NCI-H345 treated with DMSO at 0.1 percent for 48 hours (cell line): ENCODE results near the gene OR11L1.

Experiments
- DNase-seq: peaks from one replicate; lab custom pipeline; 2025; ENCODE audit not compliant: unreplicated experiment; lab: John Stamatoyannopoulos, UW

The OR11L1 gene, protein sequence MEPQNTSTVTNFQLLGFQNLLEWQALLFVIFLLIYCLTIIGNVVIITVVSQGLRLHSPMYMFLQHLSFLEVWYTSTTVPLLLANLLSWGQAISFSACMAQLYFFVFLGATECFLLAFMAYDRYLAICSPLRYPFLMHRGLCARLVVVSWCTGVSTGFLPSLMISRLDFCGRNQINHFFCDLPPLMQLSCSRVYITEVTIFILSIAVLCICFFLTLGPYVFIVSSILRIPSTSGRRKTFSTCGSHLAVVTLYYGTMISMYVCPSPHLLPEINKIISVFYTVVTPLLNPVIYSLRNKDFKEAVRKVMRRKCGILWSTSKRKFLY

DNA sequence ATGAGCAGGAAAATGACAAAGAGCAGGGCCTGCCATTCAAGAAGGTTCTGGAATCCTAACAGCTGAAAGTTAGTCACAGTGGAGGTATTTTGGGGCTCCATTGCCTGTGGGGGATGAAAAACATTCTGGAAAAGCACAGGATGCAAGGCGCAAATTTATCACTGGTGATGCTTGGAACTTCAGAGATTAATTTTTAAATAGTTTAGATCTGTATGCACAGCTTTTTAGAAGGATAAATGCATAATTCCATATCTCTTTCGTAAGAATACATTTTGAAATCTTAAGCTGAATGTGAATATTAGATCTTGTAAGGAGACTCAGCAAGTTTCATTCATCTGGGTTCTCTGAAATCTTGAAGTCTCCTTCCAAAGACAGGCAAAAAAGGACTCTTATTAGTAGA lies at the start of gene OR11L1:
OR11L1 (minus strand) TSS at position 101 of the 400 bp plus-strand sequence; CDS start at position 101, 0 bp downstream.
- DNase-seq = no peak

DNA sequence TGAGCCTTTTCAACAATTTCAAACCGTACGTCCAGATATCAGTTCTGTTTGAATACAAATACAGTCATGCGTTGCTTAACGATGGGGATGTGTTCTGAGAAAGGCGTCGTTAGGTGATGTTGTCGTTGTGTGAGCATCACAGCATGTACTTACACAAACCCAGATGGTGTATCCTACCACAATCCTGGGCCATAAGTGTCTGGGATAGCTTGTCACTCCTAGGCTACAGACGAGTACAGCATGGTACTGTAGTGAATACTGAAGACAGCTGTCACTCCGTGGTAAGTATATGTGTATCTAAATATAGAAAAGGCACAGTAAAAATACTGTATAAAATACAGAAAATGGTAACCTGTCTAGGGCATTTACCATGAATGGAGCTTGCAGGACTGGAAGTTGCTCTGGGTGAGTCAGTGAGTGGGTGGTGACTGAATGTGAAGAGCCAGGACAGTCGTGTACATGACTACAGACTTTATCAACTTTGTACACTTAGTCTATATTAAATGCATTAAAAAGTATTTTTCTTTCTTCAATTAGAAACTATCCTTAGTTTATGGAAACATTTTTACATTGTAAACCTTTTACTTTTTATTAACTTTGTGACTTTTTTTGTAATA lies 43.2 kb upstream of the OR11L1 start:
- DNase-seq = no peak

DNA sequence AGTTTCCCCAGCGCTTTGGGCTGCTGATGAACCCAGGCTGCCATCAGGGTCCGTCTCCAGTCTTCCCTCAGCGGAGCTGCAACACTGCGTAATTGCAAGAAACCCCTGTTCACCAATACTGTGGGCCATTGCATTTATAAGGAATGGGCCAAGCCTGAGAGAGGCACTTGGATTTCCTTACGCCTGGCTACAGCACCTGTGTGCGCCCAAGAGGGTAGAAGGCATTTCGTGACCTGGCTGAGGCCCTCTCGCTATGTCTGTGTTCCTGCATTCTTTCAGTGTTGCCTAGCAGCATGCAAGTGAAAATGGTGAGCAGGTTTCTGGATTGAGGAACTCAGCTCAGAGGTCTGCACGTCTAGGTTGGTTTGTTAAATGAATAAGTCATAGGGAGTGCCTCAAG lies 41.6 kb upstream of the OR11L1 start:
- no peak for DNase-seq

DNA sequence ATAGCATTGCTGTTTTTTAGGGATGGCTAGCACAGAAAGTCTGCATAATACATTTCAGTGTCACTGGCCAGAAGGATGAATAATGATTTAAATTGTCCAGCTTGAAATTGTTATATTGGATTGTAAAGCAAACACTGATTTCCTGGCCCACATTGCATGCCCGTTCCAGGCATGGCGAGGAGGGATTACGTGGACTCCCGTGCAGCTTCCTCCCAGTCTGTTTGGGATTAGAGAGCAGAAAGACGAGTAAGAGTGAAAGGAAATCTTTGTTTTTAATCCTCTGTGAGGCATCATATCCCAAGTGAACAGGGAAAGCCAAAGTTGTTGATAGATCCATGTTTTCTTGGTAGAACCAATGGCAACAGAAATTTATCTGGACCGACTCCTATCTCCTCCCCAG lies 23.7 kb upstream of the OR11L1 start:
- no peak for DNase-seq

DNA sequence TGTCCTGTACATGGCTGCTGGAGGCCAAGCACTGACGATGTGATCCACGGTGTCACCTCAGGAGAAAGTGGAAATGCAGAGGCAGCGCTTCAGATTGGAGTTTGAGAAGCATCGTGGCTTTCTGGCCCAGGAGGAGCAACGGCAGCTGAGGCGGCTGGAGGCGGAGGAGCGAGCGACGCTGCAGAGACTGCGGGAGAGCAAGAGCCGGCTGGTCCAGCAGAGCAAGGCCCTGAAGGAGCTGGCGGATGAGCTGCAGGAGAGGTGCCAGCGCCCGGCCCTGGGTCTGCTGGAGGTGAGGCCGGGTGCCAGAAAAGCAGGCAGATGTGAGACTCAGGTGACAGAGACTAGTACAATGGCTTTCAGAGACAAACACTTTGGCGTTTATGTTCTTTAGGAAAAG lies 22.9 kb upstream of the OR11L1 start:
- DNase-seq = no peak

DNA sequence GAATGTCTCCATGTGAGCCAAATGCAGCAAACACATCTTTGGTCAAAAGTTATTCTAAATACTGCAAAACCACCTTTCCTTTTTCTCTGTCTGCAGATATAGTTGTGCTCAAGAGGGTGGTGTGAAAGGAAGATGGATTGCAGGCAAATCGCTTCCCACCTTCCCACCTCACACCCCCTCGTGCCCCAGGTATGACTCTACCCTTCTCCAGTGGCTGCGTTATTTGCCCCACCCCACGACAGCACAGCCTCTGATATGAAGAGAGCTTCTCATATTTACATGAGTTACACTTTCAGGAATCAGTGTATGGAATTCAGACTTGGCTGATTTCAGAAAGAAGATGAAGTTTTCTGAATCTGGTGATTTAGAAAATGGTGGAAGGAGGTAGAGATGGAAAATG lies 21.1 kb upstream of the OR11L1 start:
- DNase-seq = no peak

DNA sequence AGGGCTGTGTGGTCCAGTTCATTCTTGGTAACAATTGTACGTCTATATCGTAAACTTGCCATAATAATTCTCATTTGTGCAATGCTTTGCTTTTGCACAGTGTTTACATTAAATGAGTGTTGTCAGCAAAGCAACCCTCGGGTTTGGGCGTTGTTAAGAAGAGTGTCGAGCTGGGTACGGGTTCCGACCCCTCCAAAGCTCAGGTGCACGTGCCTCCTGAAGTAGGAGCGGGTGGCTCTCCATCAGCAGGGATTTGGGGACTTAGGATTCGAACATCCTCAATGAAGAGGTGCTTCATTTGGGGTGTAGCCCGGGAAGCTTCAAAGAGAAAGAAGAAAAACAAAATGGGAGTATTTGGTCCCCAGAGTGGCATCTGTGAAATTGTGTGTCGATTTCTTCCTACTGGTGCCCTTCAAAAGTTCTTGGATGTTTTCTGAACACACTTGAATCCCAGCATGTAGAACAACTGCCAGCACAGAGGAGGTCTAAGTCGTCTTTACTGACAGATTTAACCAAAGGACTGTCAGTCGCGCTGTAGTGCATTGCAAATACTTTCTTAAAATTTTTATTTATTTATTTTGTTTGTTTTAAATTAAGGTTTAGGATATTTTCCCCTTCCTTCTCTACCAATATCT lies 16.4 kb upstream of the OR11L1 start:
- DNase-seq = no peak

DNA sequence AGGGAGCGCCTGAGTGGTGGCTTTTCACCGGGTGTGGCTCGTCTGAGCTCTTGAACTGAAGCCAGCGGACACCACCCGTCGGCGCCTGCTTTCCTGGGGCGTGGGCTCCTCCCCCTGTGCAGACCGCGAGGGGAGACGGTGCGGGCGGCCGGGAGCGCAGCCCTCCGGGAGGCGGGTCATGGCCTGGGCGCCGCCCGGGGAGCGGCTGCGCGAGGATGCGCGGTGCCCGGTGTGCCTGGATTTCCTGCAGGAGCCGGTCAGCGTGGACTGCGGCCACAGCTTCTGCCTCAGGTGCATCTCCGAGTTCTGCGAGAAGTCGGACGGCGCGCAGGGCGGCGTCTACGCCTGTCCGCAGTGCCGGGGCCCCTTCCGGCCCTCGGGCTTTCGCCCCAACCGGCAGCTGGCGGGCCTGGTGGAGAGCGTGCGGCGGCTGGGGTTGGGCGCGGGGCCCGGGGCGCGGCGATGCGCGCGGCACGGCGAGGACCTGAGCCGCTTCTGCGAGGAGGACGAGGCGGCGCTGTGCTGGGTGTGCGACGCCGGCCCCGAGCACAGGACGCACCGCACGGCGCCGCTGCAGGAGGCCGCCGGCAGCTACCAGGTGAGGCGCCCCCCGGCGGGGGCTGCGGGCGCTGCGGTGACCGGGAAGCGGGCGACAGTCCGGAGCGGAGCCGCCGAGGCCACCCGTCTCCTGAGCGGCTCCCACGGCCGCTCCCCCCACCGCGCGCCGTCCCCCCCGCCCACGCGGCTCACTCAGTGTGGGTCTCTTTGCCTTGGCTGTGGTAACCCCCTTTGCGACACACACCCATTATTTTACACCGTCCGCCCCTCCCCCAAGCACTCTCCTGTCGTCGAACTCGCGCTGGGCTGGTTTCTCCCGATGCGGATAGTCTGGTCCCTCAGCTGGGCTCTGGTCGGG lies 15.6 kb upstream of the OR11L1 start, which contains the start of gene TRIM58:
TRIM58 (plus strand) TSS at position 119 of the 916 bp plus-strand sequence; CDS start at position 179, 60 bp downstream.
- DNase-seq = no peak

DNA sequence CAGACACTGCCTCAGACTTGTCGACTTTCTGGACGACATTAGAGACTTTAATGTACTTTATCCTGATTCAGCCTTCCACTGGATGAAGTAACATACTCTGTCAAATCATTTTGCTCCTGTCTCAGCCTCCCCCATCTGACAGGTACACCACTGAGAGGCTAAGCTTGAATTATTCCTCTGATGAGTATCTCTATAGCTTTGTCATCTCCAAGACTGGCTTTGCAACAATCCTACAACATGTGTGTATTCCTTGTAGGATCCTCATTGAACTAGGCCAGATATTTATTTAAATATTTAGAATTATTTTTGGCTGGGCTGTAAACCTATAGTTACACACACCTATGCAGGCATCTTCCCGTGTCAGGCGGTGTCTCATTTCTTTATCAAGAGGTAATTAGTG lies 14.2 kb upstream of the OR11L1 start:
- DNase-seq = no peak

DNA sequence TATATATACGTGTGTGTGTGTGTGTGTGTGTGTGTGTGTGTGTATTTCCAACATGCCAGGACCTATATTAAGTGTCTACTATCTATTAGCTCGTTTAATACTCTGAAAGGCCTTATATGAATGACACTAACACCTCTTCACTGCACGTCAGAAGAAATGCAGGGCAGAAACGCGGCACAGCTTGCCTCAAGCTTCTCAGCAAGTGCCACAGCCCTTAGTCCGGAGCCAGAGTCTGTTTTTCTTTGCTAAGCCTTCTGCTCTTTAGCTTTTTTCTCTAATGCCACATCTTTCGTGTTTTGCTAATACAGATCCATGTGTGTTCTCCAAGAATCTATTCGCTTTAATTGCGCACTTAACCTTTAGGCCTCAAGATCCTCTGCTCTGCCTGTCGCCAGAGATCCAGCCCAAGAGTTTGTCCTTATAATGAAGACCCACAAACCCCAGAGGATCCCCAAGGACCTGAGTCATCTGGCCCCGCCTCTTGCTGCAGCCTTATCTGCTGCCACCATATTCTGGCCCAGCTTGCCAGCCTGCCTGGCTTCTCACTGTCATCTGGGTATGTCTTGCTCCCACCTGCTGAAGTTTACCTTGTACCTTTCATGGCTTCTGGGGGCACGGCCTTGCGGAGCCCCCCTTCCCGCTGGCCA lies 13.3 kb upstream of the OR11L1 start:
- DNase-seq = no peak

DNA sequence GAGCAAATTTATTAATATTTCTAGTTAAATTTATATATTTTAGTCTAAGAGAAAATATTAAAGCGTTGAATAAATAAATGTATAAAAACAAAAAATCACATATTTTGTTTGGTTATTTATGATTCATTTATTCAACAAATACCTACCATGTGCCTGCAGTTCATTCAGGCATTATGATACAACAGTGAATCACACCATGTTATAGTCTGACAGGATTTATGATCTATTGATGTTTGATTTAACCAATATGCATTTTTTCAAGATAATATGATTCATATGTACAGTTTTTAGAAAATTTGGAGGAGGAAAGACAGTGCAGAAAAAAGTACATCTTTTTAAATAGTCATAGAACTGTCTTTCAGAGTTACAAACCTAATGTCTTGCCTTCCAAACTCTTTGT lies 7.9 kb upstream of the OR11L1 start:
- no peak for DNase-seq

DNA sequence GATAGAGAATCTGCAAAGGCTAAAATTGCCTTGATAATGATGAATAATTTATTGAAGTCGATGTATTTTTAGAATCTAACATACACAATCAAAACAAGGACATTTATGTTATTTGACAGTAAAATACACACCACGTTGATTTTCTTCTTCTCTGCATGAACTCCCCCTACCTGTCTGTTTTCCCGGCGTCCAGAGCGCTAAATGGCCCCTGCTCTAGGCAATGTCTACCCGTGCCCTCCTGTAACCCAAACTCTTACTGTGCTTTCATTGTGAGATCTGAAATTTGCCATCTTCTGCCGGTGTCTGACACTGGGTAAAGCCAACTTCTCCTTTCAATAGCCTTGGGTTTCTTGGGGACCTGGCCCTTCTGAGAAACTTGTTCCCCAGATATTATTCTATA lies 6.7 kb upstream of the OR11L1 start:
- no peak for DNase-seq

DNA sequence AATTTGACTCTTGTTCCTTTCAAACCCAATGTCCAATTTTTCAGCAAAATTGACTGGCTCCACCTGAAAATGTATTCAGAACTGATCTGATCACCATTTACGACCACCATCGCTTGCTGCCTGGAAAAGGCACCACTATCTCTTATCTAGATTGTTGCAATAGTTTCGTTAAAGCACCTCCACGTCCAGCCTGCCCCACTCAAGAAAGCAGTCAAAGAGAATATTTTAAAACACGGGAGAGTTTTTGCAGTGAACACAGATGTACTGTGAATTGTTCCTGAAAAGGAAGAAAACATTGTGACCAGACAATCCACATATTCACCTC lies 4.0 kb upstream of the OR11L1 start:
- DNase-seq = no peak

DNA sequence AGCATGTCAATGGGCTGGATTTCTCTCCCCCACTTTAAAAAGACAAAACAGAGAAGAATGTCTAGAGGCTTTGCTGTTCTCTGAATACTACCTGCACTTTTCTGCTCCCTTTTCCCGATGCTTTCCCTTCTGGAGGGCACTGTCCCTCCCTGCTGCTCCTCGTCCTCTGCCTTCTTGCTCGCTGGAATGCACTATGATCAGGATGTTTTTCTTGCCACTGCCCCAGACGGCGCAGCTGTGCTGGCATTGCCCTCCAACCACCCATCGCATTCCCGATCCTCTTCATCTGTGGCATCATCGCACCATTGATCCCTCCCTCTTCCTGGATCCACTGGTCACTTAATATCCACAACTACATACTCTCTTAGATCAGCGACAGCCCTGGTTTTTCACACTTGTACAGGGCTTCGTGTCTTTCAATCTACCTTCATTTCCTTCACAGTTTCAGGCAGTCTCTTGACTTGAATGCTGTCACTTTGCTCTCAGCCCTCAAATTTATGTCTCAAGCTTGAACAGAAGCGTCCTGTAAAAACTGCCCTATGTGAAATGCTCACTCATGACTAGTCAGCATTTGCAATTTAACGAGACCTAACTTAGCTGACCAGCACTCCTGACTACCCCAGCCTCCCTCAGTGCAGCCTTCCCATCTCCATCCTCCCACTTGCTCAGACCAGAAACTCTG lies 3.5 kb upstream of the OR11L1 start:
- no peak for DNase-seq

DNA sequence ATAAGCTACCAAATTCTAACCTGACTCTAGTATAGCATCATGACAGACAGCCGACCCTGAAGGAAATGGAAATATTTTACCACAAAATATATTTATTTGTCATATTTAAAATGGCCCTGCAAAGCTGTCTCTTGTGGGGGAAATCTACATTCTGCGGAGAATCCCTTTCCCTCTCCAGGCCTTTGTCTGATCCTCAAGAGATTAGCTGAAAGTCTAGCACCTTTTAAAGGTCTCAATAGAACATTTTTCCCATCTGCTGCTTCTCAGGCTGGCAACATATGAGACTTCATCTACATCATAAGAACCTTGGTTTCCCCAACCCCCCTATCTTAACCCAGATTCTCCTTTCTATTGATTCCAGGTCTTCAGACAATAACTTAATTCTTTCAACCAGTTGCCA lies 1.7 kb upstream of the OR11L1 start:
- no peak for DNase-seq

DNA sequence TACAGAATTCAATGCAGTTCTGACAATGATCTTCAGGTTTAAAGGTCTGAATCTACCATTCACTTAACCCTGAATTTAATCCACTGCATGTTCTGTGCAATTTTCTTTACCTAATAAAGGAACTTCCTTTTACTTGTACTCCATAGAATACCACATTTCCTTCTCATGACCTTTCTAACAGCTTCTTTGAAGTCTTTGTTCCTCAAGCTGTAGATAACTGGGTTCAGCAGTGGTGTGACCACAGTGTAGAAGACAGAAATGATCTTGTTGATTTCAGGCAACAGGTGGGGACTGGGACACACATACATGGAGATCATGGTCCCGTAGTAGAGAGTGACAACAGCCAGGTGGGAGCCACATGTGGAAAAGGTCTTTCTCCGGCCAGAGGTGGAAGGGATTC lies 878 bp downstream of the OR11L1 start:
- DNase-seq = no peak

DNA sequence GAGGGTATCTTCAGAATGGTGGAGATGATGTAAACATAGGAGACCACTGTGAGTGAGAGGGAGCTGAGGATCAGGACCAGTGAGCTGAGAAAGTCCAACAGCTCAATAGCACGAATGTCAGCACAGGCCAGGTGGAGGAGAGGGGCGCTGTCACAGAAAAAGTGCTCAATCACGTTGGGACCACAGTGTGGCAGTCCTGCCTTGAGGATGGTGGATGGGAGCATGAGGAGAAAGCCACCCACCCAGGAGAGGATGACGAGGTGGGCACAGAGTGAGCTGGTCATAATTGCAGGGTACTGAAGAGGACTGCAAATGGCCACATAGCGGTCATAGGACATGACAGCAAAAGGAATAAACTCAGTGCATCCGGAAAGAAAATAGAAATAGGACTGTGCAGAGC lies 8.1 kb downstream of the OR11L1 start:
- DNase-seq = no peak

DNA sequence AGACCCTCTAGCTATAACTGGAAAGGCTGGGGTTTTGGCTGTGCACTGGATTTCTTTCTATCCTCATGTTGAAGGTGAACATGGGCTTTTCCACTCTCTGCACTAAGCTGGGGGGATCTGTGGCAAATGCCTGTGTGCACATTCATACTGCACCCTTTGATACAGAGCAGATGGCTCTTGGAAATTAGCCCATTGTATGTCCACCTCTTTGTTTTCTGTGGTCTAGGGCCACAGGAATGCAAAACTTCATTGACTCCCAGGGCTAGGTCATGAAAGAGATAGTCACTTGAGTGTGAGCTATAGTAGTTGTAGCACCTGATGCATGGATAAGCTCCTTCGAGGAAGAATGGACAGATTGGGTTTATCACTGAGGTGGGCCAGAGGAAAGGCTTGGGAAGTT lies 12.0 kb downstream of the OR11L1 start:
- no peak for DNase-seq

DNA sequence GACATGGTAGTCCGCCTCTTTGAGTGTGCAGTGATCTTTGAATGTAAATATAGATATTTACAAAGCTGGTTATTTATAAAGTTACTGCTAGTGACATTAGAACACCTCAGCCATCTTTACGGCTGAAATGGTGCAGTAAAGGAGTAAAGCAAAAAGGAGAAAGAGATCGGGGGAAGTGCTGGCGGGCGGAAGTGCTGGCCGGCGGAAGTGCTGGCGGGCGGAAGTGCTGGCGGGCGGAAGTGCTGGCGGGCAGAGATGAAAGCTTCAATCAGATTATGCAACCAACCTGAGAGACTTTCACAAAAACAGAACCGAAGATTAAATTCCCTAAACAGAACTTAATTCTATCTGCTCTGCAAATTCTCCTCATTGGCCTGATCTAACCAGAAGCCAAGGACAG lies 16.3 kb downstream of the OR11L1 start:
- DNase-seq = no peak

DNA sequence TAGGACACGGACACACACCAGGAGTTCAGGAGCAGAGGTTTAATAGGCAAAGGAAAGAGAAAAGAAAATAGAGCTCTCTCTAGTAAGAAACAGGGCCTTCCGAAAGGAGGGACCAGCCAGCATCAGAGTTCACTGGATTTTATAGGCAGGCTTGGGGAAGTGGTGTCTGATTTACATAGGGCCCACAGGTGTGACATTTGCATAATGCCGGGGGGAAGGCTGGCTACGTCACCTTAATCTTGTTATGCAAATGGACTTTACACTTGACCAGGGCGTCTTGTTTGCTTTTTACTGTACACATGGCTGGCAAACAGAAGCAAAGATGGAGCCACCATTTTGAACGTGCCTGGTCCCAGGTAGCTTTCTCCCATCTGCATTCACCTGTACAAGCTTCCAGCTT lies 17.7 kb downstream of the OR11L1 start, which contains the start of gene OR14A16:
OR14A16 (minus strand) TSS at position 97 of the 400 bp plus-strand sequence. CDS start 8,390 bp downstream, outside the sequence.
- DNase-seq = no peak
